Mesodermal cell (in vitro differentiated cells): ENCODE measurements around the gene LRRC26.
A peak's percentile ranks its signal among the peaks of the same experiment; 100 is the strongest.

Experiments used
- H3K27ac ChIP-seq: 2 replicates; pipeline ENCODE4 v1.7.0; 2013; ENCODE audit warnings: mild to moderate bottlenecking, low read depth, low read length, moderate library complexity; ENCODE audit not compliant: severe bottlenecking
- H3K36me3 ChIP-seq: 2 replicates; pipeline ENCODE4 v1.7.1; 2013; ENCODE audit warnings: mild to moderate bottlenecking, low read length, moderate library complexity; ENCODE audit not compliant: control insufficient read depth, insufficient read depth
- H3K4me1 ChIP-seq: one replicate; pipeline ENCODE4 v1.7.1; 2013; ENCODE audit warnings: mild to moderate bottlenecking, low read length; ENCODE audit not compliant: insufficient read depth, control insufficient read depth, poor library complexity, severe bottlenecking
- H3K4me3 ChIP-seq: 2 replicates; pipeline ENCODE4 v1.7.0; 2013; ENCODE audit warnings: low read length, control low read depth, mild to moderate bottlenecking; ENCODE audit not compliant: insufficient read depth, poor library complexity, severe bottlenecking; ENCODE audit errors: extremely low read depth
- H3K9me3 ChIP-seq: 2 replicates; pipeline ENCODE4 v1.7.1; 2013; ENCODE audit warnings: mild to moderate bottlenecking, low read length, moderate library complexity; ENCODE audit not compliant: control insufficient read depth
- WGBS, 2 experiments: methylation state at CpG; one replicate each; pipeline ENCODE4 v1.1.5; 2013; ENCODE audit warnings: missing lambda C conversion rate in 2 of 2; ENCODE audit not compliant: insufficient coverage in 2 of 2; 5-methylcytosine and 5-hydroxymethylcytosine counted together

LRRC26 gene

DNA sequence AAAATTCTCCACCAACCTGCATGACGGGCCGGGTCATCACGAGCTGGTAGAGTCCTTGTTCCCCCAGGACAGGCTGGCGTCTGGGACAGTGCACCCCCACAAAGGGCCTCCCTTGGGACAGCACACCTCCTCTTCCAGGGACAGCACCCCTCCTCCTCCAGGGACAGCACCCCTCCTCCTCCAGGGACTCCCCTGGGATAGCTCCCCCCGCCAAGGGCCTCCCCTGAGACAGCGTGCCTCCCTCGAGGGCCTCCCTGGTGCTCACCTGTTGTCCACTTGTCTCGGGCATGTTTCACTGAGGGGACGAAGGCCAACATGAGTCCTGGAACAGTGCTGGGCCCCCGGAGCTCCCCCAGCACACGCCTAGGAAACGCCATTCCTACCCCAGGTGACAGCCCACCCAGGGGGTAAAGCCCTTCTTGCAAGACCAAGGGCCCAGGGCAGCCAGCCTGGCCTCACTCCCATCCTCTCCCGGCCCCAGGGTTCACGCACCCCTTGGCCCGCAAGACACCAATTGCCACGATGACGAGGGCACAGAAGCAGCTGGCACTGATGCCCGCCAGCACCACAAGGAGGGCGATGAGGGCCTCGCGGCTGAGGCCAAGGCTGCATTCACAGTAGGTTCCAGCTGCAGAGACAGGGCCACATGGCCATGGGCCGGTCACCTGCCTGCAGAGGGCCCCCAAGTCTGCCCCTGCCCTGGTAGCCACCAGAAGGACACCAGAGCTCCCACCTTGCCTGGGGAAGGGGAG is 1.5 kb upstream of the LRRC26 start:
- Histone ChIP-seq H3K4me3 (no peak overlapping the region), H3K27ac (no peak overlapping the region), H3K4me1 (no peaks in the 10 kb centered on the region), H3K9me3 (no peaks in the 10 kb centered on the region), H3K36me3 (no peaks in the 10 kb centered on the region)
- 86 to 89% methylated on average over 20 to 22 of the region's 22 CpGs for WGBS, 2 experiments

DNA sequence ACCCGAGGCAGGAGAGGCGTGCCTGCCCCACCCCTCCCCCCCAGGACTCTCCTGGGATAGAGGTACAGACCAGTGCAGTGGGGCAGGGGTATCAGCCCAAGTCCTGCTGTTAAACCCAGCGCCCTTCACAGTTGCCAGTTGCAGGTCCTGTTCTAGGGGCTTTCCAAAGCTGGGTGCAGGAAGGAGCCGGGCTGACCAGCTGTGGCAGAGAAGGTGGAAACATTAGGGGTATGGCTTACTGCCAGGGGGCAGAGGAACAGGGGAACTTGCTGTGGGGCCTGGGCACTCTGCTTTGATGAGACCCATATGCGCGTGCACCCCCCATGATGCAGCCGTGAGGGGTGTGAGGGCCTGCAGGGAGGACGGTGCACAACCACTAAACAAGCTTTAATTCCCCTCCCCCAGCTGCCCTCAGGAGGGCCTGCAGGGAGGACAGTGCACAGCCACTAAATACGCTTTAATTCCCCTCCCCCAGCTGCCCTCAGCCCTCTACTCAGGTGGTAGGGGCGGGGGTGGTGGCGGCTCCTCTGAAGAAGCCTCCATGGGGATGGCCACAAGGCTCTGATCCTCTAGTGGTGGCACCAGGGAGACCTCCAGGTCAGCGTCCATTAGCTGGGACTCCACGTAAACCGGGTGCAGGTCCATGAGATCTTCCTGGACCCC is 766 bp upstream of the LRRC26 start:
- H3K4me1 ChIP-seq = no peaks in the 10 kb centered on the region
- H3K27ac ChIP-seq = no peak overlapping the region
- H3K9me3 ChIP-seq = no peaks in the 10 kb centered on the region
- no peak overlapping the region for H3K4me3 ChIP-seq
- no peaks in the 10 kb centered on the region for H3K36me3 ChIP-seq
- WGBS, 2 experiments = 56 to 64% methylated on average over 4 to 8 of the region's 14 CpGs

DNA sequence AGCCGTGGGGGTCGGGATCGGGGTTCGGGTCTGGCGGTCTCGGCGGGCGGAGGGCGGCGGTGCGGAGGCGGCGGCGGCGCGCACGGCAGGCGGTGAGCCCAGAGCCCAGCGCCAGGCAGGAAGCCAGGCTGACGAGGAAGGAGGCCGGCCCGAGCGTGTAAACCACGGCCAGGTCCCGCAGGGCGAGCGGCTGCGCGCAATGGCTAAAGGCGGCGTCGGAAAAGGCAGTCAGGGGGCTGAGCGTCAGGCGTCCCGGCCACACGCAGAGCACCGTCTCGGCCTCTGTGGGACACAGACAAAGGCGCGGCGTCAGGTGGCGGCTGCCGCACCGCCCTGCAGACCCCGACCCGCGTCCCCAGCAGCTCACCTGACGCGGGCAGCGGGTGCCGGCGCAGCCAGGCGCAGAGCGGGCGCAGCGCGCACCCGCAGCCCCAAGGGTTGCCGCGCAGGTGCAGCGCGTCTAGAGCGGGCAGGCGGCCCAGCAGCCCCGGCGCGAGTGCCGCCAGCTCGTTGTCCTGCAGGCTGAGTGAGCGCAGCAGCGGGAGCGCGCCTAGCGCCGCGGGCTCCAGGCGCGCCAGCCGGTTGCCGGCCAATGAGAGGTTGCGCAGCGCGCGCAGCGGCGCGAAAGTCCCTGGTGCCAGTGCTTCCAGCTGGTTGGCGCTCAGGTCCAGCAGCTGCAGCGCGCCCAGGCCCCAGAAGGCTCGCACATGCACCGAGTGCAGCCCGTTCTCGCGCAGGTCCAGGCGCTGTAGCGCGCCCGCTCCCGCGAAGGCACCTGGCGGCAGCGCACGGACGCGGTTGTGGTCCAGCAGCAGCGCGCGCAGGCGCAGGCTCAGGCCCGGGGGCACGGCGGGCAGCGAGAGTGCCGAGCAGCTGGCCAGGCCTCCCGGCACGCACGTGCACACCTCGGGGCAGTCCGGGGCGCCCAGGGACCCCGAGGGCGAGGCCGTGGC is 671 bp downstream of the LRRC26 start:
- peak overlapping the region; percentile 19 for H3K4me3 ChIP-seq
- H3K27ac ChIP-seq = no peak overlapping the region
- no peaks in the 10 kb centered on the region for H3K4me1 ChIP-seq
- WGBS, 2 experiments = 1% methylated on average over 100 to 110 of the region's 124 CpGs
- no peaks in the 10 kb centered on the region for H3K9me3 ChIP-seq
- H3K36me3 ChIP-seq = no peaks in the 10 kb centered on the region

GRCh38 chr9:137168573-137168903 is 1.3 kb downstream of the LRRC26 start:
- H3K27ac ChIP-seq = no peak overlapping the region

GRCh38 chr9:137167747-137168572 is 1.9 kb downstream of the LRRC26 start:
- H3K36me3 ChIP-seq = no peaks in the 10 kb centered on the region
- WGBS, 2 experiments = 14 to 15% methylated on average over 29 to 39 of the region's 57 CpGs
- H3K27ac ChIP-seq = no peak overlapping the region
- no peak overlapping the region for H3K4me3 ChIP-seq
- H3K9me3 ChIP-seq = no peaks in the 10 kb centered on the region
- H3K4me1 ChIP-seq = no peaks in the 10 kb centered on the region

More at GRCh38 chr9:137168573-137168903, 1.3 kb downstream of the LRRC26 start:
- WGBS, 2 experiments = 1 to 2% methylated on average over 28 to 31 of the region's 36 CpGs
- Histone ChIP-seq H3K9me3 (no peaks in the 10 kb centered on the region), H3K4me1 (no peaks in the 10 kb centered on the region), H3K36me3 (no peaks in the 10 kb centered on the region), H3K4me3 (peak overlapping the region; percentile 19)

- H3K4me3 ChIP-seq = no peak overlapping the region
- H3K9me3 ChIP-seq = no peaks in the 10 kb centered on the region
- 19 to 28% methylated on average over 14 to 30 of the region's 44 CpGs for WGBS, 2 experiments
- H3K4me1 ChIP-seq = no peaks in the 10 kb centered on the region
- no peaks in the 10 kb centered on the region for H3K36me3 ChIP-seq
- no peak overlapping the region for H3K27ac ChIP-seq
Measured at GRCh38 chr9:137167277-137167746, 2.5 kb downstream of the LRRC26 start.

- H3K9me3 ChIP-seq = no peaks in the 10 kb centered on the region
- H3K27ac ChIP-seq = no peak overlapping the region
- H3K4me1 ChIP-seq = no peaks in the 10 kb centered on the region
- H3K4me3 ChIP-seq = no peak overlapping the region
- H3K36me3 ChIP-seq = no peaks in the 10 kb centered on the region
- WGBS, 2 experiments = 66 to 74% methylated on average over 18 to 19 of the region's 22 CpGs
Measured at GRCh38 chr9:137166380-137167229, 3.2 kb downstream of the LRRC26 start.

DNA sequence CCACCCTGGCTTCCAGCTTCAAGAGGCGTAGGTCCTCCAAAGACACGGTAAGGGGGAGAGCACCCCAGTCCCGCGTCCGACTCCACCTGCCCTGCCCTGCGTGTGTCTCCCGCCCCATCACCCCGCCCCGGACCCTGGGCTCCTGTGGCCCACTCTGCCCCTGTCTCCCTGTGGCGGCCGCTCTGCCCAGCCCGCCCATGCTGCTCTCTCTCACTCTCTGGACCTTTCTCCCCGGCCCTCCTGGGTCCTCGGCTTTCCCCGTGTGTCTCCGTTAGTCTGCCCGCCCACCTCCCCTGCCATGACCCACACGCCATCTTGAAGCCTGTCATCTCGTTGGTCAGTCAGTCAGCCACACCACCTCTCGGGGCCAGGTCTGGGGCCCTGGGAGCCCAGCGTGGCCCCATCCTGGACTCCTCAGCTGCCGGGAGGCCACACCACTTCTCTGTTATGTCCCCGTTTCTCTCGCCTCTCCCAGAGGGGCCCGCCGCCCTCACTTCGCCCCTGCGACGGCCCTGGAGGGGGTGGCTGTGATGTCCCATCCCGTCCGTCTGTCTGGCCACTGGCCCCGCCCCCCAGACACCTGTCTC is 4.5 kb downstream of the LRRC26 start:
- no peak overlapping the region for H3K4me3 ChIP-seq
- no peak overlapping the region for H3K27ac ChIP-seq
- WGBS, 2 experiments = 85% methylated on average over 28 to 31 of the region's 32 CpGs
- H3K9me3 ChIP-seq = no peaks in the 10 kb centered on the region
- H3K4me1 ChIP-seq = no peaks in the 10 kb centered on the region
- H3K36me3 ChIP-seq = no peaks in the 10 kb centered on the region
